CD4-positive, alpha-beta memory T cell (primary cell): ENCODE data around the gene EPHB1. TPM values are rescaled to one million over a fixed set of nuclear protein-coding genes. Genes with fewer than 3 reads are reported as not detected.
"Not testable (repeated sequence)": the region's sequence is repeated elsewhere in the genome, so short reads cannot be mapped to it uniquely, and the experiment has no call there.

Experiments
- CTCF ChIA-PET: fragments of 350-600 bp; sonication (Branson Sonifier 250); formaldehyde crosslinking; loops from one replicate; lab custom pipeline; 2021; ENCODE audit warnings: inconsistent platforms; ENCODE audit not compliant: partially characterized antibody; lab: Charles Lee
- POLR2A ChIA-PET: fragments of 350-600 bp; sonication (Branson Sonifier 250); formaldehyde crosslinking; loops from one replicate; lab custom pipeline; 2021; ENCODE audit not compliant: partially characterized antibody; lab: Charles Lee
- DNase-seq, 5 donors: peaks; one replicate each; pipeline versions ENCODE4 v3.0.0 to v3.0.0-alpha.2; 2020 to 2022; ENCODE audit warnings: mixed read lengths in 1 of 5
- H3K27ac ChIP-seq: one replicate; pipeline ENCODE4 v1.7.0; 2013; ENCODE audit warnings: low read depth, low read length
- H3K27me3 ChIP-seq: 2 replicates; pipeline ENCODE4 v1.7.0; 2013; ENCODE audit warnings: mild to moderate bottlenecking, low read length, moderate library complexity; ENCODE audit not compliant: insufficient read depth
- H3K36me3 ChIP-seq: 2 replicates; pipeline ENCODE4 v1.7.0; 2013; ENCODE audit warnings: mild to moderate bottlenecking, low read length, moderate library complexity; ENCODE audit not compliant: insufficient read depth
- H3K4me1 ChIP-seq: 2 replicates; pipeline ENCODE4 v1.7.0; 2013; ENCODE audit warnings: mild to moderate bottlenecking, low read length, moderate library complexity; ENCODE audit not compliant: insufficient read depth
- H3K4me3 ChIP-seq, 2 donors: one replicate each; pipeline ENCODE4 v1.7.0; 2013; ENCODE audit warnings: low read length in 2 of 2, mild to moderate bottlenecking in 1 of 2
- H3K9me3 ChIP-seq, 2 donors: one replicate each; pipeline ENCODE4 v1.7.0; 2013; ENCODE audit warnings: low read length in 2 of 2, control low read depth in 1 of 2; ENCODE audit not compliant: control insufficient read depth in 1 of 2
- H3K27ac Mint-ChIP-seq, 7 donors: one replicate each; pipeline ENCODE4 v1.8.0; 2020 to 2021; ENCODE audit warnings: mixed read lengths in 7 of 7, mild to moderate bottlenecking in 6 of 7, inconsistent platforms in 3 of 7, moderate library complexity in 3 of 7
- H3K27me3 Mint-ChIP-seq, 2 donors: one replicate each; pipeline ENCODE4 v1.8.0; 2020 to 2021; ENCODE audit warnings: mixed read lengths in 2 of 2
- H3K36me3 Mint-ChIP-seq, 2 donors: one replicate each; pipeline ENCODE4 v1.8.0; 2020 to 2021; ENCODE audit warnings: mixed read lengths in 2 of 2, inconsistent platforms in 1 of 2, mild to moderate bottlenecking in 1 of 2
- H3K4me1 Mint-ChIP-seq, 4 donors: one replicate each; pipeline ENCODE4 v1.8.0; 2020 to 2021; ENCODE audit warnings: mixed read lengths in 4 of 4, mild to moderate bottlenecking in 1 of 4
- H3K4me3 Mint-ChIP-seq, 8 donors: one replicate each; pipeline ENCODE4 v1.8.0; 2020 to 2021; ENCODE audit warnings: mixed read lengths in 8 of 8, mild to moderate bottlenecking in 7 of 8, moderate library complexity in 6 of 8, inconsistent platforms in 3 of 8
- H3K9me3 Mint-ChIP-seq, 8 donors: one replicate each; pipeline ENCODE4 v1.8.0; 2020 to 2021; ENCODE audit warnings: mixed read lengths in 8 of 8, mild to moderate bottlenecking in 5 of 8, inconsistent platforms in 3 of 8, moderate library complexity in 1 of 8
- intact Hi-C: fragments of 100-400 bp; cut with micrococcal nuclease; formaldehyde crosslinking; loops from one replicate; pipeline ENCODE4 v1.15.1; 2023
- polyA plus RNA-seq, 2 donors: library from polyadenylated mRNA; unstranded; fragments of 300-500 nt; fragmentation: Illumina TruSeq; gene quantifications; one replicate each; pipeline ENCODE4 v1.2.3, GENCODE V29; 2021
- total RNA-seq, 2 experiments: library from RNA; stranded (reverse); gene quantifications; one replicate each; pipeline ENCODE4 v1.2.3, GENCODE V29; 2021

Gene EPHB1
- total and polyA plus RNA-seq, 4 experiments from 2014 or later: 0.30 to 0.69 (median 0.43) TPM; not detected in 1

- H3K4me3 ChIP-seq: no peak overlapping the region
- Mint-ChIP-seq H3K4me3 (no peak overlapping the region), H3K27ac (no peak overlapping the region), H3K9me3 (peaks cover 0 to 9% (median 2%) of the 10 kb centered on the region in 8 donors), H3K27me3 (no peaks in the 10 kb centered on the region), H3K36me3 (no peaks in the 10 kb centered on the region), H3K4me1 (no peaks in the 10 kb centered on the region)
- DNase-seq: no peak
- no peak overlapping the region for H3K27ac ChIP-seq
- no peaks in the 10 kb centered on the region for H3K36me3 ChIP-seq
- POLR2A ChIA-PET: no interaction called here
- H3K4me1 ChIP-seq: no peaks in the 10 kb centered on the region
- CTCF ChIA-PET: no interaction called here
- no peaks in the 10 kb centered on the region for H3K9me3 ChIP-seq
- intact Hi-C loops: no loop called here
- no peaks in the 10 kb centered on the region for H3K27me3 ChIP-seq
These were observed 305.3 kb downstream of the EPHB1 start for GRCh38 chr3:135100366-135100765.

- no peak overlapping the region for H3K4me3 Mint-ChIP-seq
- peaks cover 0 to 2% (median 0%) of the 10 kb centered on the region in 8 donors for H3K9me3 Mint-ChIP-seq
These were observed 308.9 kb downstream of the EPHB1 start for GRCh38 chr3:135103917-135104316.

DNA sequence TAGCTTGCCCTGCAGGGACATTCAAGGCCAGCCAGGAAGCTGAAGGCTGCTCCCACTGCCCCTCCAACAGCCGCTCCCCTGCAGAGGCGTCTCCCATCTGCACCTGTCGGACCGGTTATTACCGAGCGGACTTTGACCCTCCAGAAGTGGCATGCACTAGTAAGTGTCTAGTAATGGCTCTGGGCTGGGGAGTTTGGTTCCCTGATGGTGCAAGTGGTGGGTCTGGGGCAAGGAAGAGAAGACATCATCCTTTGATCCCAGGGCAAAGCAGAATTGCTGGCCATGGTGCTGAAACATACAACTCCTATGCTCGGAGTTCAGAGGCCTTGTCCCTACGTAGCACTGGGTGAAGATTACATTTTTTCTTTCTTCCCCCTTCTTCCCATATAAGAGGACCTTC is 311.4 kb downstream of the EPHB1 start:
- H3K27ac ChIP-seq: no peak overlapping the region
- H3K36me3 Mint-ChIP-seq: no peaks in the 10 kb centered on the region
- CTCF ChIA-PET: no interaction called here
- no peak overlapping the region for H3K4me3 ChIP-seq
- no peaks in the 10 kb centered on the region for H3K27me3 ChIP-seq
- intact Hi-C loops: no loop called here
- peaks cover 0 to 4% (median 0%) of the 10 kb centered on the region in 8 donors for H3K9me3 Mint-ChIP-seq
- DNase-seq: no peak
- H3K27ac Mint-ChIP-seq: no peak overlapping the region
- H3K27me3 Mint-ChIP-seq: no peaks in the 10 kb centered on the region
- H3K4me3 Mint-ChIP-seq: no peak overlapping the region
- no peaks in the 10 kb centered on the region for H3K9me3 ChIP-seq
- H3K36me3 ChIP-seq: no peaks in the 10 kb centered on the region
- H3K4me1 ChIP-seq: no peaks in the 10 kb centered on the region
- no peaks in the 10 kb centered on the region for H3K4me1 Mint-ChIP-seq
- POLR2A ChIA-PET: no interaction called here

More at GRCh38 chr3:135103917-135104316, 308.9 kb downstream of the EPHB1 start:
- H3K9me3 ChIP-seq: no peaks in the 10 kb centered on the region
- Mint-ChIP-seq H3K27me3 (no peaks in the 10 kb centered on the region), H3K36me3 (no peaks in the 10 kb centered on the region), H3K27ac (no peak overlapping the region), H3K4me1 (no peaks in the 10 kb centered on the region)
- H3K4me1 ChIP-seq: no peaks in the 10 kb centered on the region
- ChIA-PET CTCF (no interaction called here), POLR2A (no interaction called here)
- DNase-seq: no peak
- H3K4me3 ChIP-seq: no peak overlapping the region
- no peaks in the 10 kb centered on the region for H3K36me3 ChIP-seq
- no peak overlapping the region for H3K27ac ChIP-seq
- intact Hi-C loops: no loop called here
- no peaks in the 10 kb centered on the region for H3K27me3 ChIP-seq

DNA sequence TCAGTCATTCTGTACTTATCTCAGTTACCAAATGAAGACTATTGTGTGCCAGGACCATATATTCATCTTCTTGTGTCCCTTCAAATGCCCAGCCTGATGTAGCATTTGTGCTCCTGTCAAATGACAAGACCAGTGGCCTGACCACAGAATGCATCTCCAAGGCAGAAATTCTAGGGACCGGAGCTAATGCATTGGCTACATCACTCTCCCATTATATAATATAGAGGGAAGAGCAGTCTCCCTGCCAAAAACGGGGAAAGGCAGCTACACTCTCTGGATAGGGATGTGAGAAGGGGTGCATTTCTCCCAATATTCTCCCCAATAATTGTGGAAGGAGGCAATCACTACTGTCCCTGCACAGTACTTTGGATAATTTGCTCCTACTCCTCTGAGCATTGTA is 312.0 kb downstream of the EPHB1 start:
- Mint-ChIP-seq H3K4me1 (no peaks in the 10 kb centered on the region), H3K27ac (no peak overlapping the region), H3K27me3 (no peaks in the 10 kb centered on the region), H3K36me3 (no peaks in the 10 kb centered on the region), H3K4me3 (no peak overlapping the region), H3K9me3 (peaks cover 0 to 4% (median 0%) of the 10 kb centered on the region in 8 donors)
- no peak overlapping the region for H3K27ac ChIP-seq
- no peaks in the 10 kb centered on the region for H3K4me1 ChIP-seq
- H3K36me3 ChIP-seq: no peaks in the 10 kb centered on the region
- CTCF ChIA-PET: no interaction called here
- H3K9me3 ChIP-seq: no peaks in the 10 kb centered on the region
- intact Hi-C loops: no loop called here
- no peak overlapping the region for H3K4me3 ChIP-seq
- POLR2A ChIA-PET: no interaction called here
- no peak for DNase-seq
- no peaks in the 10 kb centered on the region for H3K27me3 ChIP-seq

DNA sequence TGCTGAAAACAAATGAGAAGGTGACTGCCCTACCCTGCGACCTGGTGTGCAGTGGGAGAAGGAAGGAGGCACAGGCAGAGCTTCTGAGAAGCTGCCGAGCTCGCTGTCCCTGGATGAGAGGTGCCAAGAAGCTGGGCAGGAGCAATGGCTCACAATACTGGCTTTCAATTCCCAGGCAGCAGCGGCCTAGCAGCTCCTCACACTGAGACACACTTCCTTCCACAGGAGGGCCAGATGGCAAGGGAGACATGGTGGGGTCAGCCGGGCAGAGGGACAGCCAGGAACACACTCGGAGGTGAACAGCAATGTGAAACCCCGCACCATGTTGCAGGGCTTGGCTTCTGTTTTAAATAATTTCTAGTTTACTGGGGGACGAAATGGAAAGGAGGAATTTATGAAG is 314.6 kb downstream of the EPHB1 start:
- Histone ChIP-seq H3K4me3 (no peak overlapping the region), H3K27ac (no peak overlapping the region), H3K9me3 (no peaks in the 10 kb centered on the region), H3K36me3 (no peaks in the 10 kb centered on the region), H3K27me3 (no peaks in the 10 kb centered on the region), H3K4me1 (no peaks in the 10 kb centered on the region)
- ChIA-PET POLR2A (no interaction called here), CTCF (no interaction called here)
- peaks cover 0 to 6% (median 0%) of the 10 kb centered on the region in 8 donors for H3K9me3 Mint-ChIP-seq
- H3K27me3 Mint-ChIP-seq: no peaks in the 10 kb centered on the region
- H3K27ac Mint-ChIP-seq: no peak overlapping the region
- no peaks in the 10 kb centered on the region for H3K36me3 Mint-ChIP-seq
- no peak for DNase-seq
- no peak overlapping the region for H3K4me3 Mint-ChIP-seq
- no peaks in the 10 kb centered on the region for H3K4me1 Mint-ChIP-seq
- intact Hi-C loops: no loop called here

- CTCF ChIA-PET, H3K27me3 ChIP-seq, H3K9me3 Mint-ChIP-seq, H3K36me3 Mint-ChIP-seq, H3K36me3 ChIP-seq, DNase-seq, H3K4me3 ChIP-seq, H3K27ac ChIP-seq, H3K4me3 Mint-ChIP-seq, H3K9me3 ChIP-seq, H3K27ac Mint-ChIP-seq, H3K4me1 ChIP-seq, H3K27me3 Mint-ChIP-seq, POLR2A ChIA-PET, intact Hi-C loops, H3K4me1 Mint-ChIP-seq: not testable (repeated sequence)
These were observed 319.5 kb downstream of the EPHB1 start for GRCh38 chr3:135114551-135114950.

- Histone ChIP-seq H3K27ac (no peak overlapping the region), H3K4me3 (no peak overlapping the region), H3K27me3 (no peaks in the 10 kb centered on the region), H3K4me1 (no peaks in the 10 kb centered on the region), H3K9me3 (no peaks in the 10 kb centered on the region), H3K36me3 (no peaks in the 10 kb centered on the region)
- POLR2A ChIA-PET: no interaction called here
- no peaks in the 10 kb centered on the region for H3K36me3 Mint-ChIP-seq
- H3K9me3 Mint-ChIP-seq: peaks cover 0 to 3% (median 1%) of the 10 kb centered on the region in 8 donors
- no peaks in the 10 kb centered on the region for H3K4me1 Mint-ChIP-seq
- intact Hi-C loops: no loop called here
- no peak for DNase-seq
- no peak overlapping the region for H3K27ac Mint-ChIP-seq
- no peak overlapping the region for H3K4me3 Mint-ChIP-seq
- peaks cover 0 to 2% of the 10 kb centered on the region in 2 donors for H3K27me3 Mint-ChIP-seq
- CTCF ChIA-PET: no interaction called here
These were observed 322.9 kb downstream of the EPHB1 start for GRCh38 chr3:135117977-135118376.

DNA sequence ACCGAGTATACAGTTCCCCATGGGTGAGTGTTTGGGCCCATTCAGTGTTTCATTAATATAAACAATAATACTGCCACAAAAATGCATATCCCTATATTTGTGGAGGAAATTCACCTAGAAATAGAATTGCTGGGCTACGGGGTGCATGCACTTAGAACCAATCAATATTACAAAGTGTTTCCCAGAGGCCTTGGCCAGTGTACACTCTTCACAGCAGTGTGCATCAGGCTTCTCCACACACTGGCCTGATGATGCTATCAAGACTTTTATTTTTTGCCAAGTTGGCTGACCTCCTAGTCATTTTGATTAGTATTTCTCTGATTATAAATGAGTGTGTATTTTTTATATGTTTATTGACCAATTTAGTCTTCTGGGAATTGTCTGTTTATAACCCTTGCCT is 323.7 kb downstream of the EPHB1 start:
- H3K4me3 ChIP-seq: no peak overlapping the region
- no peaks in the 10 kb centered on the region for H3K9me3 ChIP-seq
- no peaks in the 10 kb centered on the region for H3K27me3 ChIP-seq
- H3K4me3 Mint-ChIP-seq: no peak overlapping the region
- no peak overlapping the region for H3K27ac ChIP-seq
- H3K9me3 Mint-ChIP-seq: peaks cover 0 to 3% (median under 1%) of the 10 kb centered on the region in 8 donors
- no peaks in the 10 kb centered on the region for H3K36me3 ChIP-seq
- H3K4me1 Mint-ChIP-seq: no peaks in the 10 kb centered on the region
- peaks cover 0 to 2% of the 10 kb centered on the region in 2 donors for H3K27me3 Mint-ChIP-seq
- POLR2A ChIA-PET: no interaction called here
- DNase-seq: no peak
- no peaks in the 10 kb centered on the region for H3K36me3 Mint-ChIP-seq
- intact Hi-C loops: no loop called here
- CTCF ChIA-PET: no interaction called here
- H3K4me1 ChIP-seq: no peaks in the 10 kb centered on the region
- H3K27ac Mint-ChIP-seq: no peak overlapping the region
